Measurements from ENCODE around the gene ANKRD26. TPM values are rescaled to one million over a fixed set of nuclear protein-coding genes. Genes with fewer than 3 reads are reported as not detected.

ANKRD26 gene
- total and polyA plus RNA-seq, 10 donors, result 1.7 to 19.7 (median 8.5) TPM

DNA sequence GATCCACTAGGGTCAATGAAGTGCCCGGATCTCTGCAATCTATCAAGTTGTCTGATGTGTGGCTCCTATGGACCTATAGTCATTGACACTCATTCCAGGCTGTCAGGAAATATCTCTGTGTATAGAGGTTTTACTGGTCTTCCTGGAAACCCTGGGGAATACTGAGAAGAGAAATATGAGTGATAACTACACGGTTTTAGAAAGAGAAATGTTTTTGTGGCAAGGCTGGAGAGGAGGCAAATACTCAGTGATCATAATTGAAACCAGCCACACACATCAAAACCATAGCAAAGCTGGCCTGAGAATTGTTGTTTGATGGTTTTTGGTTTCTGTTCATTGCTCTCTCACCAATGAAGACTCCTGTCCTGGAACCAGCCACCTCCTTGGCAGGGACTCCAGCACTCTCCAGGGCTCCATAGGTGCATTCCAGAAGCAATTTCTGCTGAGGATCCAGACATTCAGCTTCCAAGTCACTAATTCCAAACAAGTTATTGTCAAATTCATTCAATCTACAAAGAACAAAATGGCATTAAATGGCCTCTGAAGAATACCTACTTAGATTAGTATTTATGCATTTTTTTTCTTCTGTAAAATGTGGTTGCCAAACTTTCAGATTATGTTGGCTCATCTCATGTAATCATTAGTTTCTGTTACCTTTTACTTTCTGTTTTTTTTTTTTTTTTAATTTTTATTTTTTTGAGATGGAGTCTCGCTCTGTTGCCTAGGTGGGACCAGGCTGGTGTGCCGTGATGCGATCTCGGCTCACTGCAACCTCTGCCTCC, 131.0 kb downstream of the ANKRD26 start:
- Histone ChIP-seq H3K4me3 (no peak overlapping the region), H3K27me3 (replicated peaks in 1 of 7) (no peaks in the 10 kb centered on the region), H3K27ac (no peak overlapping the region), H3K36me3 (peaks cover 0 to 25% (median 2%) of the 10 kb centered on the region in 6 donors), H3K9me3 (no peaks in the 10 kb centered on the region), H3K4me1 (no peaks in the 10 kb centered on the region)
- DNase-seq, result no peak
- 76 to 91% (median 82%) methylated on average over 6 of the region's 6 CpGs for WGBS, 5 donors
- intact Hi-C loops (cut with DNase I; ENCODE audit: low total_unique reads), result no loop called here
- TF ChIP-seq POLR2A (IDR thresholded peaks at IDR 0.05), result no peak
- TF ChIP-seq, protein P1, sequence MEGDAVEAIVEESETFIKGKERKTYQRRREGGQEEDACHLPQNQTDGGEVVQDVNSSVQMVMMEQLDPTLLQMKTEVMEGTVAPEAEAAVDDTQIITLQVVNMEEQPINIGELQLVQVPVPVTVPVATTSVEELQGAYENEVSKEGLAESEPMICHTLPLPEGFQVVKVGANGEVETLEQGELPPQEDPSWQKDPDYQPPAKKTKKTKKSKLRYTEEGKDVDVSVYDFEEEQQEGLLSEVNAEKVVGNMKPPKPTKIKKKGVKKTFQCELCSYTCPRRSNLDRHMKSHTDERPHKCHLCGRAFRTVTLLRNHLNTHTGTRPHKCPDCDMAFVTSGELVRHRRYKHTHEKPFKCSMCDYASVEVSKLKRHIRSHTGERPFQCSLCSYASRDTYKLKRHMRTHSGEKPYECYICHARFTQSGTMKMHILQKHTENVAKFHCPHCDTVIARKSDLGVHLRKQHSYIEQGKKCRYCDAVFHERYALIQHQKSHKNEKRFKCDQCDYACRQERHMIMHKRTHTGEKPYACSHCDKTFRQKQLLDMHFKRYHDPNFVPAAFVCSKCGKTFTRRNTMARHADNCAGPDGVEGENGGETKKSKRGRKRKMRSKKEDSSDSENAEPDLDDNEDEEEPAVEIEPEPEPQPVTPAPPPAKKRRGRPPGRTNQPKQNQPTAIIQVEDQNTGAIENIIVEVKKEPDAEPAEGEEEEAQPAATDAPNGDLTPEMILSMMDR (IDR thresholded peaks at IDR 0.05 in 8 of 11, conservative IDR thresholded peaks at IDR 0.05 in 3 of 11), result no peak

DNA sequence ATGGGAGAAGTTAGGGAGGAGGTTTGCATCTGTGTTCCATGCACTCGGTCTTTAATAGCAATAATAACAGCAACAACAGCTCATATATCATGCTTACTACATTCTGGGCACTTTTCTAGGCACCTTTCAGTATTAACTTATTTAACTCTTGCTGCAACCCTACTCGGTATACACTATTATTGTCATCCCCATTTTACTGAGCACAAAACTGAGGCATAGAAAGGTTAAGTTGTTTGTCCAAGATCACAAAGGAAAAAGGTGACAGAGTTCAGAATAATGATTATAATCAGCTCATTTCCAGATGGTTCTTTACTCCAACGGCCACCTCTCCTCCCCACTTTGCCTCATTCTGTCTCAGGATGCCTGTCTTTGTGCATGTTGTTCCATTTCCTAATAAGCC, 137.5 kb downstream of the ANKRD26 start:
- no peak for TF ChIP-seq POLR2AphosphoS5 (IDR thresholded peaks at IDR 0.05)
- TF ChIP-seq POLR2A (IDR thresholded peaks at IDR 0.05), result no peak
- TF ChIP-seq, protein P1 (IDR thresholded peaks at IDR 0.05 in 8 of 11, conservative IDR thresholded peaks at IDR 0.05 in 3 of 11), result no peak
- Histone ChIP-seq H3K27ac (no peak overlapping the region), H3K27me3 (replicated peaks in 1 of 7) (no peaks in the 10 kb centered on the region), H3K4me1 (no peaks in the 10 kb centered on the region), H3K9me3 (no peaks in the 10 kb centered on the region), H3K36me3 (peaks cover 0 to 15% (median 2%) of the 10 kb centered on the region in 6 donors), H3K4me3 (no peak overlapping the region)
- WGBS, 5 donors, result 68 to 93% (median 86%) methylated on average over 3 of the region's 3 CpGs
- intact Hi-C loops (cut with DNase I; ENCODE audit: low total_unique reads), result no loop called here
- DNase-seq, result no peak

DNA sequence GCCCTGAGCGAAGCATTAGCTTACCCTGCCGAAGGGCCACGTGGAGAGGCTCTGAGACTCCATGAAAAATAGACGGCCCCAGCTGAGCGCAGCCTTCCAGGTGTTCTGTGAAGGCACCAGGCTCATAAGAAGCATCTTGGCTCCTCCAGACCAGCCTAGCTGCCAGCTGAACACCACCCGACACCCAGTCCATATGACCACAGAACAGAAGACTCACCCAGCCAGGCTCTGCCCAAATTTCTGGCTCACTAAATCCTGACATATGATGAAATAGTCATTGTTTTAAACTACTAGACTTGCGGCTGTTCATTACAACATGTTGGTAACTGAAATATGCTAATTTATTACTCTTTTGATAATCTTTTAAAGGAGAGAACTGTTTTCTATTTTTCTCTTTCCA, 140.0 kb downstream of the ANKRD26 start:
- Histone ChIP-seq H3K4me3 (no peak overlapping the region), H3K4me1 (no peaks in the 10 kb centered on the region), H3K36me3 (peaks cover 0 to 3% (median 0%) of the 10 kb centered on the region in 6 donors), H3K27me3 (replicated peaks in 1 of 7) (no peaks in the 10 kb centered on the region), H3K9me3 (no peaks in the 10 kb centered on the region), H3K27ac (no peak overlapping the region)
- TF ChIP-seq POLR2A (IDR thresholded peaks at IDR 0.05) (no peak), POLR2AphosphoS5 (IDR thresholded peaks at IDR 0.05) (no peak)
- TF ChIP-seq, protein P1 (IDR thresholded peaks at IDR 0.05 in 8 of 11, conservative IDR thresholded peaks at IDR 0.05 in 3 of 11), result no peak
- intact Hi-C loops (cut with DNase I; ENCODE audit: low total_unique reads), result no loop called here
- 84 to 91% (median 90%) methylated on average over 7 of the region's 7 CpGs for WGBS, 5 donors
- no peak for DNase-seq

DNA sequence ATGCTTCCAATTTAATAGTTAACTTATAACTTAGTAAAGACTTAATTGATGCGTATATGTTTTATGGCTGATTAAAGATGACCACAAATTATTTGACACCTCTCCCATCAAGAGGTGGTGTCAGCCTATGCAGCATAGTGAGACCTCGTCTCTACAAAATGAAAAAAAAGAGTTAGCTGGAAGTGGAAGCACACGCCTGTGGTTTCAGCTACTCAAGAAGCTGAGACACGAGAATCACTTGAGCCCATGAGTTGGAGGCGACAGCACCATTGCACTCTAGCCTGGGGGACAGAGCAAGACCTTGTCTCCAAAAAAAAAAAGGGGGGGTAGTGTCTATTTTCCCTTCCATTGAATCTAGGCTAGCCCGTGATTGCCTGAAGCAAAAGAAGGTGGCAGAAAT, 140.5 kb downstream of the ANKRD26 start:
- DNase-seq, result no peak
- TF ChIP-seq POLR2AphosphoS5 (IDR thresholded peaks at IDR 0.05) (no peak), POLR2A (IDR thresholded peaks at IDR 0.05) (no peak)
- TF ChIP-seq, protein P1 (IDR thresholded peaks at IDR 0.05 in 8 of 11, conservative IDR thresholded peaks at IDR 0.05 in 3 of 11), result no peak
- Histone ChIP-seq H3K9me3 (no peaks in the 10 kb centered on the region), H3K27ac (no peak overlapping the region), H3K4me3 (no peak overlapping the region), H3K4me1 (no peaks in the 10 kb centered on the region), H3K27me3 (replicated peaks in 1 of 7) (no peaks in the 10 kb centered on the region), H3K36me3 (peaks cover 0 to 3% (median 0%) of the 10 kb centered on the region in 6 donors)
- WGBS, 5 donors, result 84 to 88% (median 85%) methylated on average over 6 of the region's 6 CpGs
- intact Hi-C loops (cut with DNase I; ENCODE audit: low total_unique reads), result no loop called here

Measured in spleen (tissue), 11 donors.